HL-60 (cell line): Measurements from ENCODE around the gene FAM227B.

Source experiments
- POLR2AphosphoS5 ChIP-seq: IDR thresholded peaks from 2 replicates; pipeline ENCODE4 v1.6.1; 2012; ENCODE audit warnings: low read depth
- SPI1 ChIP-seq: IDR thresholded peaks from 2 replicates; pipeline ENCODE4 v1.6.1; 2012; ENCODE audit warnings: low read depth, mild to moderate bottlenecking, borderline replicate concordance
- TF ChIP-seq, protein P1 (sequence below): IDR thresholded peaks from one replicate; pipeline ENCODE4 v1.5.1; 2011; ENCODE audit warnings: low read length, control low read depth, inconsistent platforms; ENCODE audit not compliant: insufficient read depth
- TF ChIP-seq, protein P2 (sequence below): IDR thresholded peaks from 2 replicates; pipeline ENCODE4 v1.6.1; 2012; ENCODE audit warnings: low read depth; ENCODE audit not compliant: insufficient replicate concordance

DNA sequence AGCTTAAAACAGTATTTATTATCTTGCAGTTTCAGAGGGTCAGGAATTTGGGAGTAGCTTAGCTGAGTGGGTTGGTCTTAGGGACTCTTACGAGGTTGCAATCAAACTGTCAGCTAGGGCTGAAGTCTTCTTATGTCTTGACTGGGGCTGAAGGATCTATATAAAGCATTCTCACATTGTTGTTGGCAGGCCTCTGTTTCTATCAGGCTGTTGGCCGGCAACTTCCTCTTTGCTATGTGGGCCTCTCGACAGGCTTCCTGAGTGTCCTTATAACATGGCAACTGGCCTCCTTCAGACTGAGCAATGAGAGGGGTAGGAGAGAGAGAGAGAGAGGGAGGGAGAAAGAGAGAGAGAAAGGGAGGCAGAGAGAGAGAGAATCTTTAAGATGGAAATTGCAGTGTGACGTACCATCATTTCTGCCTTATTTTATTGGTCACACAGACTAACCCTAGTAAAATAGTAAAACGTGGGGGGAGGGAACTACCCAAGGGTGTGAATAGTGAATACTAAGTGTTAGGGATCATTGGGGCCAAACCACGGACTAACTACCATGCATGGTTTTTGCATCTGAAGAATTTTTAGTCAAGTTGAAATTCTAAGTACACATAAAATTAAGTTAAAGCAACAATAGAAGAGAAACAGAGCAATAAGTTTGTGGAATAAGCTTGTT, 181.5 kb downstream of the FAM227B start:
- TF ChIP-seq, protein P1, sequence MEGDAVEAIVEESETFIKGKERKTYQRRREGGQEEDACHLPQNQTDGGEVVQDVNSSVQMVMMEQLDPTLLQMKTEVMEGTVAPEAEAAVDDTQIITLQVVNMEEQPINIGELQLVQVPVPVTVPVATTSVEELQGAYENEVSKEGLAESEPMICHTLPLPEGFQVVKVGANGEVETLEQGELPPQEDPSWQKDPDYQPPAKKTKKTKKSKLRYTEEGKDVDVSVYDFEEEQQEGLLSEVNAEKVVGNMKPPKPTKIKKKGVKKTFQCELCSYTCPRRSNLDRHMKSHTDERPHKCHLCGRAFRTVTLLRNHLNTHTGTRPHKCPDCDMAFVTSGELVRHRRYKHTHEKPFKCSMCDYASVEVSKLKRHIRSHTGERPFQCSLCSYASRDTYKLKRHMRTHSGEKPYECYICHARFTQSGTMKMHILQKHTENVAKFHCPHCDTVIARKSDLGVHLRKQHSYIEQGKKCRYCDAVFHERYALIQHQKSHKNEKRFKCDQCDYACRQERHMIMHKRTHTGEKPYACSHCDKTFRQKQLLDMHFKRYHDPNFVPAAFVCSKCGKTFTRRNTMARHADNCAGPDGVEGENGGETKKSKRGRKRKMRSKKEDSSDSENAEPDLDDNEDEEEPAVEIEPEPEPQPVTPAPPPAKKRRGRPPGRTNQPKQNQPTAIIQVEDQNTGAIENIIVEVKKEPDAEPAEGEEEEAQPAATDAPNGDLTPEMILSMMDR = no peak
- TF ChIP-seq, protein P2, sequence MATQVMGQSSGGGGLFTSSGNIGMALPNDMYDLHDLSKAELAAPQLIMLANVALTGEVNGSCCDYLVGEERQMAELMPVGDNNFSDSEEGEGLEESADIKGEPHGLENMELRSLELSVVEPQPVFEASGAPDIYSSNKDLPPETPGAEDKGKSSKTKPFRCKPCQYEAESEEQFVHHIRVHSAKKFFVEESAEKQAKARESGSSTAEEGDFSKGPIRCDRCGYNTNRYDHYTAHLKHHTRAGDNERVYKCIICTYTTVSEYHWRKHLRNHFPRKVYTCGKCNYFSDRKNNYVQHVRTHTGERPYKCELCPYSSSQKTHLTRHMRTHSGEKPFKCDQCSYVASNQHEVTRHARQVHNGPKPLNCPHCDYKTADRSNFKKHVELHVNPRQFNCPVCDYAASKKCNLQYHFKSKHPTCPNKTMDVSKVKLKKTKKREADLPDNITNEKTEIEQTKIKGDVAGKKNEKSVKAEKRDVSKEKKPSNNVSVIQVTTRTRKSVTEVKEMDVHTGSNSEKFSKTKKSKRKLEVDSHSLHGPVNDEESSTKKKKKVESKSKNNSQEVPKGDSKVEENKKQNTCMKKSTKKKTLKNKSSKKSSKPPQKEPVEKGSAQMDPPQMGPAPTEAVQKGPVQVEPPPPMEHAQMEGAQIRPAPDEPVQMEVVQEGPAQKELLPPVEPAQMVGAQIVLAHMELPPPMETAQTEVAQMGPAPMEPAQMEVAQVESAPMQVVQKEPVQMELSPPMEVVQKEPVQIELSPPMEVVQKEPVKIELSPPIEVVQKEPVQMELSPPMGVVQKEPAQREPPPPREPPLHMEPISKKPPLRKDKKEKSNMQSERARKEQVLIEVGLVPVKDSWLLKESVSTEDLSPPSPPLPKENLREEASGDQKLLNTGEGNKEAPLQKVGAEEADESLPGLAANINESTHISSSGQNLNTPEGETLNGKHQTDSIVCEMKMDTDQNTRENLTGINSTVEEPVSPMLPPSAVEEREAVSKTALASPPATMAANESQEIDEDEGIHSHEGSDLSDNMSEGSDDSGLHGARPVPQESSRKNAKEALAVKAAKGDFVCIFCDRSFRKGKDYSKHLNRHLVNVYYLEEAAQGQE = peak; percentile 31
- TF ChIP-seq POLR2AphosphoS5 (peak; percentile 41; the same call in 1 of the 2 replicates), SPI1 (peak; percentile 61; the same call in 1 of the 2 replicates)
